Measurements from ENCODE around the gene RC3H1. TPM values are rescaled to one million over a fixed set of nuclear protein-coding genes. Genes with fewer than 3 reads are reported as not detected.
"Not testable (repeated sequence)": the region's sequence is repeated elsewhere in the genome, so short reads cannot be mapped to it uniquely, and the experiment has no call there.

RC3H1 gene
- total and polyA plus RNA-seq, 11 donors: 3.8 to 32.0 (median 19.1) TPM

- Histone ChIP-seq H3K27ac (no peak overlapping the region), H3K9me3 (no peaks in the 10 kb centered on the region), H3K4me3 (no peak overlapping the region), H3K36me3 (no peaks in the 10 kb centered on the region), H3K27me3 (no peaks in the 10 kb centered on the region), H3K4me1 (no peaks in the 10 kb centered on the region)
- intact Hi-C loops (cut with DNase I): no loop called here
- WGBS, 4 donors: 86 to 87% (median 87%) methylated on average over 4 of the region's 4 CpGs
- no peak for DNase-seq
- TF ChIP-seq POLR2A (IDR thresholded peaks at IDR 0.05): no peak
- TF ChIP-seq, protein P1, sequence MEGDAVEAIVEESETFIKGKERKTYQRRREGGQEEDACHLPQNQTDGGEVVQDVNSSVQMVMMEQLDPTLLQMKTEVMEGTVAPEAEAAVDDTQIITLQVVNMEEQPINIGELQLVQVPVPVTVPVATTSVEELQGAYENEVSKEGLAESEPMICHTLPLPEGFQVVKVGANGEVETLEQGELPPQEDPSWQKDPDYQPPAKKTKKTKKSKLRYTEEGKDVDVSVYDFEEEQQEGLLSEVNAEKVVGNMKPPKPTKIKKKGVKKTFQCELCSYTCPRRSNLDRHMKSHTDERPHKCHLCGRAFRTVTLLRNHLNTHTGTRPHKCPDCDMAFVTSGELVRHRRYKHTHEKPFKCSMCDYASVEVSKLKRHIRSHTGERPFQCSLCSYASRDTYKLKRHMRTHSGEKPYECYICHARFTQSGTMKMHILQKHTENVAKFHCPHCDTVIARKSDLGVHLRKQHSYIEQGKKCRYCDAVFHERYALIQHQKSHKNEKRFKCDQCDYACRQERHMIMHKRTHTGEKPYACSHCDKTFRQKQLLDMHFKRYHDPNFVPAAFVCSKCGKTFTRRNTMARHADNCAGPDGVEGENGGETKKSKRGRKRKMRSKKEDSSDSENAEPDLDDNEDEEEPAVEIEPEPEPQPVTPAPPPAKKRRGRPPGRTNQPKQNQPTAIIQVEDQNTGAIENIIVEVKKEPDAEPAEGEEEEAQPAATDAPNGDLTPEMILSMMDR (IDR thresholded peaks at IDR 0.05): no peak
- no peak for ATAC-seq
These were observed 37.9 kb upstream of the RC3H1 start for GRCh38 chr1:174060090-174060489.

DNA sequence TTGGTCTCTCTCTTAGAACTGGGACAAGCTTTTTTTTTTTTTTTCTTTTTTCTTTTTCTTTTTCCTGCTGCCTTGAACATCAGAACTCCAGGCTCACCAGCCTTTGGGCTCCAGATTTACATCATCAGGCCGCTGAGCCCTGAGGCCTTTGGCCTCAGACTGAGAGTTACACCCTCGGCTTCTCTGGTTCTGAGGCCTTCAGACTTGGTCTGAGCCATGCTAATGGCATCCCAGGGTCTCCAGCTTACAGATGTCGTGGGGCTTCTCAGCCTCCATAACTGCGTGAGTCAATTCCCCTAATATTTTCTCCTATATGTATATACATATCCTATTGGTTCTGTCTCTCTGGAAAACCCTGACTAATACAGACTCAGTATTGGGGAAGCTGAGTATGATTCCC is 36.5 kb upstream of the RC3H1 start:
- Histone ChIP-seq H3K27me3 (no peaks in the 10 kb centered on the region), H3K36me3 (no peaks in the 10 kb centered on the region), H3K4me3 (no peak overlapping the region), H3K27ac (no peak overlapping the region), H3K4me1 (no peaks in the 10 kb centered on the region), H3K9me3 (no peaks in the 10 kb centered on the region)
- TF ChIP-seq, protein P1 (IDR thresholded peaks at IDR 0.05): no peak
- no peak for TF ChIP-seq POLR2A (IDR thresholded peaks at IDR 0.05)
- WGBS, 4 donors: 92 to 96% (median 94%) methylated on average over 4 of the region's 4 CpGs
- ATAC-seq: no peak
- intact Hi-C loops (cut with DNase I): no loop called here
- DNase-seq: no peak

DNA sequence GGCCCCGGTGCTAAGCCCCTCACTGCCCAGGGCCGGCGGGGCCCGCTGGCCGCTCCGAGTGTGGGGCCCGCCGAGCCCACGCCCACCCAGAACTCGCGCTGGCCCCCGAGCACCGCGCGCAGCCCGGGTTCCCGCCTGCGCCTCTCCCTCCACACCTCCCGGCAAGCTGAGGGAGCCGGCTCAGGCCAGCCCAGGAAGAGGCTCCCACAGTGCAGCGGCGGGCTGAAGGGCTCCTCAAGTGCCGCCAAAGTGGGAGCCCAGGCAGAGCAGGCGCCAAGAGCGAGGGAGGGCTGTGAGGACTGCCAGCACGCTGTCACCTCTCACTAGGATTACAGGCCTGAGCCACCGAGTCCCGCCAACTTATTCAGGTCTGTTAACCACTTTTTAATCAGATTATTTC is 34.5 kb upstream of the RC3H1 start:
- ATAC-seq; H3K27me3 ChIP-seq; H3K4me3 ChIP-seq; DNase-seq; intact Hi-C loops (cut with DNase I); H3K9me3 ChIP-seq; H3K4me1 ChIP-seq; H3K36me3 ChIP-seq; H3K27ac ChIP-seq: not testable (repeated sequence)
- 92 to 96% (median 92%) methylated on average over 10 to 28 of the region's 28 CpGs for WGBS, 4 donors

GRCh38 chr1:174055797-174056196 is 33.6 kb upstream of the RC3H1 start:
- ATAC-seq: not testable (repeated sequence)

DNA sequence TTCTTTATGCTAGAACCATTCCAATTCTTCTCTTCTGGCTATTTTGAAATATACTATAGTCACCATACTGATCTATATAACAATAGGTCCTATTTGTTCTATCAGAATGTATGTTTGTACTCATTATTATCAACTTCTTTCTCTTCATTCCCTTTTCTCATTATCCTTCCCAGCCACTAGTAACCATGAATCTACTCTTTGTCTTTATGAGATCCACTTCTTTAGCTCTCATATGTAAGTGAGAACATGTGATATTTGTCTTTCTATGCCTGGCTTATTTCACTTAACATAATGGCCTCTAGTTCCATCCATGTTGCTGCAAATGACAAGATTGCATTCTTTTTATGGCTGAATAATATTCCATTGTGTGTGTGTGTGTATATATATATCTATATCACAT is 31.7 kb upstream of the RC3H1 start:
- no peak overlapping the region for H3K27ac ChIP-seq
- DNase-seq (no peak), ATAC-seq (no peak)
- intact Hi-C loops (cut with DNase I): no loop called here
- H3K9me3 ChIP-seq: no peaks in the 10 kb centered on the region
- peaks cover 0 to 7% (median 0%) of the 10 kb centered on the region in 12 donors for H3K4me1 ChIP-seq
- TF ChIP-seq POLR2A (IDR thresholded peaks at IDR 0.05): no peak
- H3K36me3 ChIP-seq: no peaks in the 10 kb centered on the region
- H3K27me3 ChIP-seq: no peaks in the 10 kb centered on the region
- no peak overlapping the region for H3K4me3 ChIP-seq

More at GRCh38 chr1:174055797-174056196, 33.6 kb upstream of the RC3H1 start:
- H3K4me3 ChIP-seq; DNase-seq; H3K27me3 ChIP-seq; intact Hi-C loops (cut with DNase I); H3K9me3 ChIP-seq; H3K36me3 ChIP-seq; H3K27ac ChIP-seq; H3K4me1 ChIP-seq: not testable (repeated sequence)
- WGBS, 4 donors: 87 to 96% (median 94%) methylated on average over 5 of the region's 5 CpGs

GRCh38 chr1:174052621-174053020 is 30.5 kb upstream of the RC3H1 start:
- DNase-seq (no peak), ATAC-seq (no peak)
- H3K27me3 ChIP-seq: no peaks in the 10 kb centered on the region
- TF ChIP-seq, protein P1 (IDR thresholded peaks at IDR 0.05): no peak
- TF ChIP-seq POLR2A (IDR thresholded peaks at IDR 0.05): no peak
- no peaks in the 10 kb centered on the region for H3K9me3 ChIP-seq
- H3K27ac ChIP-seq: no peak overlapping the region
- H3K4me1 ChIP-seq: peaks cover 0 to 7% (median 0%) of the 10 kb centered on the region in 12 donors
- H3K4me3 ChIP-seq: no peak overlapping the region
- intact Hi-C loops (cut with DNase I): no loop called here
- WGBS, 4 donors: 74 to 77% (median 75%) methylated on average over 3 of the region's 3 CpGs
- no peaks in the 10 kb centered on the region for H3K36me3 ChIP-seq

Data from heart left ventricle (tissue), 16 donors.